ENCODE results near the gene JUND. TPM values are rescaled to one million over a fixed set of nuclear protein-coding genes. Genes with fewer than 3 reads are reported as not detected.

The JUND gene
- total RNA-seq, 5 donors from 2014 or later (not counting 1 experiment from before 2014, with no cell fraction given) = 247 to 1,161 (median 272) TPM

Other genes with a start within 250 kb of the JUND start
- gene IL12RB1, start 194.7 kb downstream of the JUND start, total RNA-seq = 10 to 100 TPM; 26.3 to 45.2 (median 39.3) TPM
- gene MAST3, start 183.8 kb downstream of the JUND start, total RNA-seq = 10 to 100 TPM; 42.0 to 60.2 (median 53.2) TPM
- gene PIK3R2, start 128.5 kb downstream of the JUND start, total RNA-seq = 10 to 100 TPM; 11.8 to 25.5 (median 17.6) TPM
- 10 to 100 TPM in 1 of 5 donors, 1 to 10 TPM in 4; 3.2 to 11.8 (median 5.1) TPM for gene IFI30, start 107.8 kb downstream of the JUND start, total RNA-seq
- gene MPV17L2, start 88.4 kb downstream of the JUND start, total RNA-seq = 1 to 10 TPM; 3.8 to 8.2 (median 8.1) TPM
- gene RAB3A, start 77.6 kb downstream of the JUND start, total RNA-seq = 1 to 10 TPM; 4.7 to 8.3 (median 5.6) TPM
- gene PDE4C, start 55.2 kb downstream of the JUND start, total RNA-seq = not detected
- gene IQCN, start 7.2 kb downstream of the JUND start, total RNA-seq = 10 to 100 TPM in 2 of 5 donors, 1 to 10 TPM in 3; 4.1 to 42.8 (median 6.3) TPM
- gene LSM4, start 41.5 kb upstream of the JUND start, total RNA-seq = 10 to 100 TPM; 58.5 to 82.7 (median 69.1) TPM
- 10 to 100 TPM; 35.7 to 52.6 (median 45.1) TPM for gene PGPEP1, start 59.0 kb upstream of the JUND start, total RNA-seq
- 1 to 10 TPM in 3 of 5 donors, not detected in 2; 1.5 to 1.7 (median 1.5) TPM for gene GDF15, start 104.5 kb upstream of the JUND start, total RNA-seq
- gene LRRC25, start 116.0 kb upstream of the JUND start, total RNA-seq = under 1 TPM in 3 of 5 donors, not detected in 2; 0.16 to 0.33 (median 0.30) TPM
- gene SSBP4, start 137.8 kb upstream of the JUND start, total RNA-seq = 100 to 1,000 TPM in 4 of 5 donors, 10 to 100 TPM in 1; 71.3 to 127 (median 102) TPM
- gene ISYNA1, start 156.5 kb upstream of the JUND start, total RNA-seq = 10 to 100 TPM; 38.3 to 59.8 (median 55.0) TPM
- 10 to 100 TPM; 27.2 to 46.4 (median 33.4) TPM for gene ELL, start 240.4 kb upstream of the JUND start, total RNA-seq